Breast epithelium (tissue), 4 donors: ENCODE data around the gene RNF39. TPM values are rescaled to one million over a fixed set of nuclear protein-coding genes. Genes with fewer than 3 reads are reported as not detected.

Experiments
- DNase-seq, 2 donors: peaks; one replicate each; pipeline ENCODE4 v3.0.0-alpha.2; 2019; ENCODE audit warnings: low spot score in 2 of 2
- H3K27ac ChIP-seq, 2 donors: fragments of 200-600 bp; sonication (generic) in 1 of 2; one replicate each; pipeline ENCODE4 v1.5.1; 2016 to 2019; ENCODE audit warnings: mild to moderate bottlenecking in 1 of 2
- H3K27me3 ChIP-seq, 2 donors: fragments of 200-600 bp; sonication (generic) in 1 of 2; one replicate each; pipeline versions ENCODE4 v1.5.1 to v1.6.0; 2017 to 2019; ENCODE audit warnings: control low read depth in 1 of 2, mild to moderate bottlenecking in 1 of 2
- H3K36me3 ChIP-seq: fragments of 200-600 bp; one replicate; pipeline ENCODE4 v1.5.1; 2019
- H3K4me1 ChIP-seq, 2 donors: fragments of 200-600 bp; sonication (generic); one replicate each; pipeline ENCODE4 v1.5.1; 2016 to 2019; ENCODE audit warnings: control low read depth in 1 of 2
- H3K4me3 ChIP-seq, 3 donors: fragments of 200-600 bp; sonication (generic); 1 replicate in 2 of 3; 2 replicates in 1 of 3; pipeline ENCODE4 v1.5.1; 2016 to 2019; ENCODE audit warnings: mild to moderate bottlenecking in 3 of 3, moderate library complexity in 2 of 3
- H3K9me3 ChIP-seq, 2 donors: fragments of 200-600 bp; sonication (generic) in 1 of 2; one replicate each; pipeline ENCODE4 v1.5.1; 2016 to 2019; ENCODE audit warnings: control low read depth in 1 of 2
- POLR2A ChIP-seq: fragments of 450-650 bp; IDR thresholded peaks from one replicate; pipeline ENCODE4 v1.6.1; 2016; ENCODE audit warnings: antibody characterized with exemption, mild to moderate bottlenecking, moderate library complexity
- POLR2AphosphoS5 ChIP-seq, 3 donors: sonication (generic); formaldehyde crosslinking; IDR thresholded peaks; one replicate each; pipeline ENCODE4 v1.6.1; 2017; ENCODE audit warnings: antibody characterized with exemption in 3 of 3
- intact Hi-C: fragments of 100-400 bp; cut with DNase I; formaldehyde crosslinking; loops from one replicate; pipeline ENCODE4 v1.15.1; 2023; ENCODE audit warnings: low total_unique reads
- total RNA-seq, 3 donors: library from RNA; depleted of rRNA; stranded (reverse); fragments of >200 nt; gene quantifications; one replicate each; pipeline ENCODE4 v1.1.0, GENCODE V29; 2016
- TF ChIP-seq, protein P1 (sequence below), 3 donors: fragments of 450-650 bp; IDR thresholded peaks; one replicate each; pipeline ENCODE4 v1.5.1; 2016 to 2017; ENCODE audit warnings: antibody characterized with exemption in 3 of 3, mild to moderate bottlenecking in 3 of 3, moderate library complexity in 3 of 3

Gene RNF39
- total RNA-seq, 3 donors from 2014 or later, result 11.1 to 40.0 TPM; not detected in 1

DNA sequence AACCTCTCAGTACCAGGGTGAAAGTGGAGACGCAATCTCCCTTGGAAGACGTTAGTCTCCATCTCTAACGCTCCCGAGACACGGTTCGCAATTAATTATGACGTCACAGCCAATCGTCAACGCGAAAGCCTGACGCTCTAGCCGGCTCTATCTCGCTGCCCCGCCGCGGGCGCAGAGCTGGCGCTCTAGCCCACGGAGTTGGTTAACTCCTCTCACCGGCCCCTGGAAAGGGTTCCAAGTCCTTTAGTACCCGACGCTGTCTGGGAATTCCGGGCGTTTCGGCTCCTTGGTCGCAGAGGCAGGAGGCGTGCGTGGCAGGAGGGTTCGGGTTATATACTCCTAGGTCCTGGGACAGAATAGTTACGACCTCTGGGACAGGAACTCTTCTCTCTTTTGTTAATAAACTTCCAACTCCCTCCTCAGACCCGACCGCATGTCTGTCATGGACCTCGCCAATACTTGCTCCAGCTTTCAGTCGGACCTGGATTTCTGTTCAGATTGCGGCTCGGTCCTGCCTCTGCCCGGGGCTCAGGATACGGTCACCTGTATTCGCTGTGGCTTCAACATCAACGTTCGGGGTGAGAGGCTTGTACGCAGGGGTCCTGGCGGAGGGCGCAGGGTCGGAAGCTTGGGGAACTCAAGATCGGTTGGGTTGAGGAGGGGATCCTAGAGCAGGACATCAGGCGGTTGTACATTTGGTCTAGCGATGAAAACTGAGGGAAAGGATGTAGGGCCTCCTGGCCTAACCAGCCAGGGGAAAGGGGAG is 14.3 kb downstream of the RNF39 start, which contains the start of gene POLR1H:
Gene POLR1H (plus strand): TSS at position 174 of the 766 bp plus-strand sequence. CDS start 260 bp downstream, at position 434.
- Histone ChIP-seq H3K9me3 (no peaks in the 10 kb centered on the region), H3K36me3 (no peaks in the 10 kb centered on the region), H3K27ac (peak within 1 kb of the TSS; percentile 90 to 94), H3K27me3 (no peaks in the 10 kb centered on the region), H3K4me3 (peak within 1 kb of the TSS; percentile 69 to 78 (median 73)), H3K4me1 (peaks cover 0 to 7% of the 10 kb centered on the region in 2 donors)
- intact Hi-C loops, result no loop called here
- TF ChIP-seq POLR2AphosphoS5 (IDR thresholded peaks at IDR 0.05), result peak; percentile 87 to 98 (median 96)
- TF ChIP-seq POLR2A, result peak; percentile 91
- TF ChIP-seq, protein P1, sequence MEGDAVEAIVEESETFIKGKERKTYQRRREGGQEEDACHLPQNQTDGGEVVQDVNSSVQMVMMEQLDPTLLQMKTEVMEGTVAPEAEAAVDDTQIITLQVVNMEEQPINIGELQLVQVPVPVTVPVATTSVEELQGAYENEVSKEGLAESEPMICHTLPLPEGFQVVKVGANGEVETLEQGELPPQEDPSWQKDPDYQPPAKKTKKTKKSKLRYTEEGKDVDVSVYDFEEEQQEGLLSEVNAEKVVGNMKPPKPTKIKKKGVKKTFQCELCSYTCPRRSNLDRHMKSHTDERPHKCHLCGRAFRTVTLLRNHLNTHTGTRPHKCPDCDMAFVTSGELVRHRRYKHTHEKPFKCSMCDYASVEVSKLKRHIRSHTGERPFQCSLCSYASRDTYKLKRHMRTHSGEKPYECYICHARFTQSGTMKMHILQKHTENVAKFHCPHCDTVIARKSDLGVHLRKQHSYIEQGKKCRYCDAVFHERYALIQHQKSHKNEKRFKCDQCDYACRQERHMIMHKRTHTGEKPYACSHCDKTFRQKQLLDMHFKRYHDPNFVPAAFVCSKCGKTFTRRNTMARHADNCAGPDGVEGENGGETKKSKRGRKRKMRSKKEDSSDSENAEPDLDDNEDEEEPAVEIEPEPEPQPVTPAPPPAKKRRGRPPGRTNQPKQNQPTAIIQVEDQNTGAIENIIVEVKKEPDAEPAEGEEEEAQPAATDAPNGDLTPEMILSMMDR (IDR thresholded peaks at IDR 0.05), result no peak
- peak; percentile 92 to 93 for DNase-seq

DNA sequence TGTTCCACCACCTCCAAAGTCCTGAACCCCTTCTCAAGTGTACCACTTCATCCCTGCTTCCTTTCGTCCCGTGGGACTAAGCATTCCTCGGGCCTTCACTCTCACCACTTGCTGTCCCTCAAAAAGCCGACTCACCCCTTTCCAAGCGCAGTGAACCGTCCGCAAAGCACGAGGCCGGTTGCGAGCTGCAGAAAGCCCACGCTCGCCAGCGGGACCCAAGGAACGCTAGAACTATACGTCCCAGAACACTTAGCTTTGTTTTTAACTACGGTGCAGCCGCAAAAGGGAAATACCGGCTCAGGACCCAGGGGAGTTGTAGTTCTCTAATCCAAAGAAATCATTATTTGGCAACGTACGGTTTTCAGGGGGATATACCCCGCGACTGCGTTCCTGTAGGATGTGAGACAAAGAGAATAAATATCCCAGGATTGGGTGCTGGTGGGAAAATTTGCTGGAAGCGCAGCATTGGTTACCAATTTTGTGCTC is 14.9 kb downstream of the RNF39 start:
- TF ChIP-seq POLR2A, result no peak
- no peak for TF ChIP-seq POLR2AphosphoS5 (IDR thresholded peaks at IDR 0.05)
- TF ChIP-seq, protein P1 (IDR thresholded peaks at IDR 0.05), result no peak
- Histone ChIP-seq H3K27me3 (no peaks in the 10 kb centered on the region), H3K36me3 (no peaks in the 10 kb centered on the region), H3K4me3 (peak overlapping the region; percentile 69 to 78 (median 73)), H3K9me3 (no peaks in the 10 kb centered on the region), H3K4me1 (peaks cover 0 to 7% of the 10 kb centered on the region in 2 donors), H3K27ac (peak overlapping the region; percentile 90 to 94)
- no peak for DNase-seq
- intact Hi-C loops, result no loop called here

DNA sequence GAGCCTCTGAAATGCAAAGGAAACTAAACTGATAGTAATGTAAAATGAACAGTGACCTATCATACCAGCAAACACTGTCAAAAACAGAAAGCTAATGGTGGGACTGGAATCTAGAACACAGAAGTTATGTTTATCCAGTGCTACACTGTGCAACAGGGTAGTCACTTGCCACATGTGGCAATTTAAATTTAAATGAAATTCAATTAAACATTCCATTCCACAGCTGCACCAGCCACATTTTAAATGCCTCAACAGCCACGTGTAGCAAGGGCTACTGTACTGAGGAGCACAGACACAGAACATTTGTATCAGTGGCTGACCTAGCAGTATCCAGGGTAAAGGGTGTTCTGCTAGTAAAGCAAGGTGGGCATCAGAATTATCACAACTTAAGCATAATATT is 20.1 kb downstream of the RNF39 start:
- Histone ChIP-seq H3K9me3 (no peaks in the 10 kb centered on the region), H3K27me3 (no peaks in the 10 kb centered on the region), H3K36me3 (no peaks in the 10 kb centered on the region), H3K4me3 (no peak overlapping the region), H3K27ac (no peak overlapping the region), H3K4me1 (peaks cover 0 to 7% of the 10 kb centered on the region in 2 donors)
- intact Hi-C loops, result no loop called here
- TF ChIP-seq, protein P1 (IDR thresholded peaks at IDR 0.05), result no peak
- DNase-seq, result no peak

DNA sequence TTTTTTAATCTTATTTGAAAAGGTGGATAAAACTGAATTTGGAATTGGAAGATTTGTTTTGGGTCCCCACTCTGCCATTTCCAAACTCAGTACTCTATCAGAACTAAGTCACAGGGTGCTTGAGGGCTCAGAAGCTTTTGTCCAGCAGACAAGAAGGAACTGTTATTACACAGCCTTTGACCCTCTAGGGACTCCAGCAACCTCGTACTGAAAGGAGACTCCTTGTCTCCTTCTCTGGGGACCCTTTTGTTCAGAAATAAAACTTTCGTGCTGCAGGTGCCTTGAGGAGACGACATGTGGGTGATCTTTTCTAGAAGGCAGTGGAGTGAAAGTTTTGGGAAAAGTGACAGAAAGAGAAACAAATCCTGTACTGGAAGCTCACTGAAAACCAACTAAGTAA is 21.9 kb downstream of the RNF39 start:
- Histone ChIP-seq H3K4me1 (no peaks in the 10 kb centered on the region), H3K4me3 (no peak overlapping the region), H3K36me3 (no peaks in the 10 kb centered on the region), H3K27me3 (no peaks in the 10 kb centered on the region), H3K9me3 (no peaks in the 10 kb centered on the region), H3K27ac (no peak overlapping the region)
- intact Hi-C loops, result no loop called here
- TF ChIP-seq POLR2A (no peak), POLR2AphosphoS5 (IDR thresholded peaks at IDR 0.05) (no peak)
- TF ChIP-seq, protein P1 (IDR thresholded peaks at IDR 0.05), result no peak
- no peak for DNase-seq

DNA sequence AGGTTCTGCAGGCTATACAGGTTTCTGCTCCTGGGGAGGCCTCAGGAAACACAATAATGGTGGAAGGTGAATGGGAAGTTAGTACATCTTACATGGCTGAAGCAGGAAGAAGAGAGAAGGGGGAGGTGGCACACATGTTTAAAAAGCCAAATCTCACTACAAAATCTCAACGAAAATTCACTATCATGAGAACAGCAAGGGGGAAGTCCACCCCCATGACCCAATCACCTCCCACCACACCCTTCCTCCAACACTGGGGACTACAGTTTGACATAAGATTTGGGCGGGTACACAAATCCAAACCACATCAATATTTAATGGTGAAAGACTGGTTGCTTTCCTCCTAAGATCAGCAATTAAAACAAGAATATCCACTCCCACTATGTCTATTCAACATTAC is 28.3 kb downstream of the RNF39 start:
- H3K4me3 ChIP-seq, result no peak overlapping the region
- H3K27ac ChIP-seq, result no peak overlapping the region
- no peaks in the 10 kb centered on the region for H3K27me3 ChIP-seq
- no peaks in the 10 kb centered on the region for H3K4me1 ChIP-seq
- DNase-seq, result no peak
- TF ChIP-seq POLR2AphosphoS5 (IDR thresholded peaks at IDR 0.05), result no peak
- no peak for TF ChIP-seq POLR2A
- TF ChIP-seq, protein P1 (IDR thresholded peaks at IDR 0.05), result no peak
- no peaks in the 10 kb centered on the region for H3K36me3 ChIP-seq
- intact Hi-C loops, result no loop called here
- H3K9me3 ChIP-seq, result no peaks in the 10 kb centered on the region
